Prostate gland (tissue), 2 donors: ENCODE data around the gene GNAS. TPM values are rescaled to one million over a fixed set of nuclear protein-coding genes. Genes with fewer than 3 reads are reported as not detected.

Source experiments
- DNase-seq: peaks from one replicate; pipeline ENCODE4 v3.0.0-alpha.2; 2019; ENCODE audit warnings: low spot score
- H3K27ac ChIP-seq, 2 donors: fragments of 200-600 bp; sonication (generic); 2 replicates each; pipeline ENCODE4 v1.5.1; 2017 to 2019
- H3K27me3 ChIP-seq: fragments of 200-600 bp; sonication (generic); replicated peaks from 2 replicates; pipeline ENCODE4 v1.5.1; 2019; ENCODE audit not compliant: insufficient read depth
- H3K36me3 ChIP-seq, 2 donors: fragments of 200-600 bp; sonication (generic); 1 replicate in 1 of 2; 2 replicates in 1 of 2; pipeline versions ENCODE4 v1.5.1 to v1.8.1; 2017 to 2019
- H3K4me1 ChIP-seq: fragments of 200-600 bp; sonication (generic); replicated peaks from 2 replicates; pipeline ENCODE4 v1.5.1; 2019
- H3K4me3 ChIP-seq, 2 donors: fragments of 200-600 bp; sonication (generic); 2 replicates each; pipeline ENCODE4 v1.5.1; 2017 to 2019
- H3K9me3 ChIP-seq: fragments of 200-600 bp; sonication (generic); 2 replicates; pipeline ENCODE4 v1.5.1; 2017
- CTCF ChIP-seq, 4 experiments: fragments of 200-600 bp in 2 of 4; fragments of 450-650 bp in 2 of 4; sonication (generic) in 2 of 4; IDR thresholded peaks; 1 replicate in 3 of 4; 2 replicates in 1 of 4; pipeline ENCODE4 v1.5.1; 2016 to 2019; ENCODE audit warnings: antibody characterized with exemption in 4 of 4, mild to moderate bottlenecking in 2 of 4, moderate library complexity in 2 of 4
- POLR2A ChIP-seq: fragments of 450-650 bp; IDR thresholded peaks from one replicate; pipeline ENCODE4 v1.6.1; 2016; ENCODE audit warnings: antibody characterized with exemption, mild to moderate bottlenecking
- POLR2AphosphoS5 ChIP-seq: sonication (generic); formaldehyde crosslinking; IDR thresholded peaks from one replicate; pipeline ENCODE4 v1.6.1; 2017; ENCODE audit warnings: antibody characterized with exemption
- WGBS: methylation state at CpG from one replicate; pipeline ENCODE4 v1.1.5; 2018; 5-methylcytosine and 5-hydroxymethylcytosine counted together
- intact Hi-C: fragments of 100-400 bp; cut with DNase I; formaldehyde crosslinking; loops from one replicate; pipeline ENCODE4 v1.14.2; 2022
- total RNA-seq, 2 donors: library from RNA; depleted of rRNA; stranded (reverse); fragments of >200 nt; gene quantifications; one replicate each; pipeline ENCODE4 v1.1.0, GENCODE V29; 2016

The GNAS gene
- total RNA-seq, 2 donors from 2014 or later: 644 to 900 TPM

- peaks cover 2% of the 10 kb centered on the region for H3K4me1 ChIP-seq
- H3K27ac ChIP-seq: no peak overlapping the region
- 69% methylated on average over 3 of the region's 3 CpGs for WGBS
- no peaks in the 10 kb centered on the region for H3K27me3 ChIP-seq
- H3K9me3 ChIP-seq: no peaks in the 10 kb centered on the region
- intact Hi-C loops: no loop called here
- no peak for DNase-seq
- H3K4me3 ChIP-seq: no peak overlapping the region
- TF ChIP-seq CTCF (IDR thresholded peaks at IDR 0.05) (no peak), POLR2A (no peak), POLR2AphosphoS5 (no peak)
- peaks cover 18 to 24% of the 10 kb centered on the region in 2 donors for H3K36me3 ChIP-seq
Observed at GRCh38 chr20:58911970-58912369, 59.5 kb downstream of the GNAS start.

GRCh38 chr20:58913079-58913478, 60.6 kb downstream of the GNAS start:
- H3K4me3 ChIP-seq: no peak overlapping the region
- H3K27ac ChIP-seq: no peak overlapping the region
- no peaks in the 10 kb centered on the region for H3K27me3 ChIP-seq
- WGBS: 93% methylated on average over 4 of the region's 4 CpGs
- intact Hi-C loops: no loop called here
- no peaks in the 10 kb centered on the region for H3K9me3 ChIP-seq
- H3K36me3 ChIP-seq: peaks cover 18 to 24% of the 10 kb centered on the region in 2 donors
- H3K4me1 ChIP-seq: no peaks in the 10 kb centered on the region
- DNase-seq: no peak
- TF ChIP-seq POLR2A (no peak), CTCF (IDR thresholded peaks at IDR 0.05) (no peak), POLR2AphosphoS5 (no peak)

GRCh38 chr20:58918621-58919020, 66.1 kb downstream of the GNAS start:
- Histone ChIP-seq H3K27ac (no peak overlapping the region), H3K4me3 (no peak overlapping the region), H3K36me3 (no peaks in the 10 kb centered on the region), H3K4me1 (no peaks in the 10 kb centered on the region), H3K9me3 (no peaks in the 10 kb centered on the region), H3K27me3 (no peaks in the 10 kb centered on the region)
- TF ChIP-seq POLR2AphosphoS5: no peak
- TF ChIP-seq POLR2A: no peak
- no peak for TF ChIP-seq CTCF (IDR thresholded peaks at IDR 0.05)
- intact Hi-C loops: no loop called here
- 83% methylated on average over 6 of the region's 6 CpGs for WGBS
- DNase-seq: no peak

GRCh38 chr20:58921564-58921963, 69.0 kb downstream of the GNAS start:
- 61% methylated on average over 6 of the region's 6 CpGs for WGBS
- intact Hi-C loops: no loop called here
- H3K27me3 ChIP-seq: no peaks in the 10 kb centered on the region
- no peak for DNase-seq
- H3K36me3 ChIP-seq: no peaks in the 10 kb centered on the region
- H3K27ac ChIP-seq: no peak overlapping the region
- no peak overlapping the region for H3K4me3 ChIP-seq
- H3K4me1 ChIP-seq: no peaks in the 10 kb centered on the region
- no peak for TF ChIP-seq CTCF (IDR thresholded peaks at IDR 0.05)
- TF ChIP-seq POLR2A: no peak
- no peak for TF ChIP-seq POLR2AphosphoS5
- H3K9me3 ChIP-seq: no peaks in the 10 kb centered on the region

- Histone ChIP-seq H3K36me3 (no peaks in the 10 kb centered on the region), H3K9me3 (no peaks in the 10 kb centered on the region), H3K27me3 (no peaks in the 10 kb centered on the region), H3K4me1 (no peaks in the 10 kb centered on the region), H3K4me3 (no peak overlapping the region), H3K27ac (no peak overlapping the region)
- TF ChIP-seq POLR2AphosphoS5 (no peak), POLR2A (no peak), CTCF (IDR thresholded peaks at IDR 0.05) (no peak)
- intact Hi-C loops: no loop called here
- no peak for DNase-seq
- whole genome bisulfite sequencing: 92% methylated on average over 1 of the region's 1 CpG
Observed at GRCh38 chr20:58922036-58922435, 69.5 kb downstream of the GNAS start.
